OCI-LY7 (cell line): ENCODE results near the gene ATP8B4. TPM values are rescaled to one million over a fixed set of nuclear protein-coding genes. Genes with fewer than 3 reads are reported as not detected.

ENCODE experiments used
- BruUV-seq: library from RNA; stranded (reverse); fragments of 400-500 nt; replicated peaks from 2 replicates; lab custom pipeline; 2021; lab: Mats Ljungman, UMichigan
- CTCF ChIA-PET: fragments of 300-600 bp; sonication (Branson Sonifier 250); formaldehyde crosslinking; loops from one replicate; lab custom pipeline; 2022; ENCODE audit warnings: antibody characterized with exemption; ENCODE audit not compliant: unreplicated experiment; lab: Charles Lee
- POLR2A ChIA-PET: fragments of 300-600 bp; sonication (Branson Sonifier 250); formaldehyde crosslinking; loops from one replicate; lab custom pipeline; 2022; ENCODE audit warnings: antibody characterized with exemption; lab: Charles Lee
- DNase-seq: peaks from one replicate; pipeline ENCODE4 v3.0.0-alpha.2; 2015; ENCODE audit warnings: low spot score
- H2AFZ ChIP-seq: fragments of 200-600 bp; sonication (generic), shearing (Covaris generic); 2 replicates; pipeline ENCODE4 v1.6.1; 2014; ENCODE audit warnings: mild to moderate bottlenecking, antibody characterized with exemption, low read length, moderate library complexity
- H3K27ac ChIP-seq: fragments of 200-600 bp; sonication (generic); 2 replicates; pipeline ENCODE4 v1.5.1; 2014; ENCODE audit warnings: mixed run types, low read depth, mild to moderate bottlenecking, moderate library complexity, low read length, inconsistent platforms; ENCODE audit not compliant: poor library complexity, severe bottlenecking
- H3K36me3 ChIP-seq: fragments of 200-600 bp; sonication (generic); 2 replicates; pipeline ENCODE4 v1.6.1; 2014; ENCODE audit warnings: mild to moderate bottlenecking, antibody characterized with exemption, low read length, moderate library complexity, mixed read lengths; ENCODE audit not compliant: insufficient read depth
- H3K4me1 ChIP-seq: fragments of 200-600 bp; sonication (generic); 2 replicates; pipeline ENCODE4 v1.5.1; 2014; ENCODE audit warnings: mild to moderate bottlenecking, low read length; ENCODE audit not compliant: insufficient read depth, poor library complexity, severe bottlenecking
- H3K4me2 ChIP-seq: fragments of 200-600 bp; sonication (generic); 2 replicates; pipeline ENCODE4 v1.6.1; 2014; ENCODE audit warnings: mild to moderate bottlenecking, low read length
- H3K4me3 ChIP-seq: fragments of 200-600 bp; sonication (generic); 2 replicates; pipeline ENCODE4 v1.5.1; 2014; ENCODE audit warnings: mild to moderate bottlenecking, low read depth, low read length; ENCODE audit not compliant: poor library complexity, severe bottlenecking
- H3K79me2 ChIP-seq: fragments of 200-600 bp; sonication (generic); 2 replicates; pipeline ENCODE4 v1.6.1; 2016; ENCODE audit warnings: low read depth, mild to moderate bottlenecking, low read length, moderate library complexity, mixed read lengths; ENCODE audit not compliant: insufficient read depth
- H3K9me2 ChIP-seq: fragments of 200-600 bp; sonication (generic); 2 replicates; pipeline ENCODE4 v1.6.1; 2016; ENCODE audit warnings: mild to moderate bottlenecking, low read length, mixed read lengths; ENCODE audit not compliant: insufficient read depth
- H3K9me3 ChIP-seq: fragments of 200-600 bp; sonication (generic); 2 replicates; pipeline ENCODE4 v1.6.1; 2014; ENCODE audit warnings: mild to moderate bottlenecking, mixed run types, low read length, mixed read lengths
- H4K20me1 ChIP-seq: fragments of 200-600 bp; sonication (generic); 2 replicates; pipeline ENCODE4 v1.6.1; 2014; ENCODE audit warnings: mild to moderate bottlenecking, antibody characterized with exemption, low read length, moderate library complexity, mixed read lengths; ENCODE audit not compliant: insufficient read depth
- CTCF ChIP-seq: fragments of 200-600 bp; sonication (generic); conservative IDR thresholded peaks from 2 replicates; pipeline ENCODE4 v1.5.1; 2014; ENCODE audit warnings: mild to moderate bottlenecking, antibody characterized with exemption, low read length, moderate library complexity, mixed read lengths
- EZH2phosphoT487 ChIP-seq: fragments of 200-600 bp; sonication (generic); IDR thresholded peaks from 2 replicates; pipeline ENCODE4 v1.6.1; 2018; ENCODE audit warnings: low read depth, borderline replicate concordance, mild to moderate bottlenecking, mixed run types, antibody characterized with exemption, low read length, moderate library complexity, mixed read lengths
- intact Hi-C: fragments of 100-400 bp; cut with micrococcal nuclease; formaldehyde crosslinking; loops from one replicate; pipeline ENCODE4 v1.10.0; 2022; ENCODE audit not compliant: unreplicated experiment
- total RNA-seq, 2 experiments: library from RNA; depleted of rRNA in 1 of 2; stranded (reverse); fragments of >200 nt in 1 of 2; shearing (Covaris generic) in 1 of 2; gene quantifications; 2 replicates each; pipeline ENCODE4 v1.2.3, GENCODE V29; 2014 to 2022

ATP8B4 gene
- total RNA-seq, 2 experiments from 2014 or later, result not detected

- BruUV-seq, result no TSS peak
- CTCF ChIA-PET, result interaction anchor here (0.6 kb wide), 1 partner anchor 1612 kb away, joined by 3 read pairs; no protein-coding TSS in a partner anchor
- no peak for DNase-seq
- Histone ChIP-seq H2AFZ (no peak overlapping the region), H3K4me3 (no peak overlapping the region), H3K27ac (no peak overlapping the region), H3K36me3 (no peaks in the 10 kb centered on the region), H3K9me3 (no peaks in the 10 kb centered on the region), H3K4me2 (no peak overlapping the region), H3K79me2 (no peaks in the 10 kb centered on the region), H4K20me1 (no peaks in the 10 kb centered on the region), H3K9me2 (no peaks in the 10 kb centered on the region), H3K4me1 (no peaks in the 10 kb centered on the region)
- no peak for TF ChIP-seq CTCF
- no peak for TF ChIP-seq EZH2phosphoT487
- POLR2A ChIA-PET, result interaction anchor here (1.4 kb wide), 1 partner anchor 8 kb away, joined by 3 read pairs; no protein-coding TSS in a partner anchor
- intact Hi-C loops, result no loop called here
Observed at GRCh38 chr15:49990835-49991545, 128.0 kb downstream of the ATP8B4 start.

- no peak overlapping the region for H3K4me2 ChIP-seq
- H3K9me3 ChIP-seq, result no peaks in the 10 kb centered on the region
- H4K20me1 ChIP-seq, result no peaks in the 10 kb centered on the region
- H3K79me2 ChIP-seq, result no peaks in the 10 kb centered on the region
- intact Hi-C loops, result no loop called here
- no peak overlapping the region for H3K4me3 ChIP-seq
- no TSS peak for BruUV-seq
- TF ChIP-seq EZH2phosphoT487 (no peak), CTCF (no peak)
- no peak overlapping the region for H2AFZ ChIP-seq
- ChIA-PET CTCF (no interaction called here), POLR2A (no interaction called here)
- no peak overlapping the region for H3K27ac ChIP-seq
- H3K36me3 ChIP-seq, result no peaks in the 10 kb centered on the region
- H3K9me2 ChIP-seq, result no peaks in the 10 kb centered on the region
- H3K4me1 ChIP-seq, result no peaks in the 10 kb centered on the region
- DNase-seq, result no peak
Observed at GRCh38 chr15:49989498-49989897, 129.5 kb downstream of the ATP8B4 start.

- Histone ChIP-seq H4K20me1 (no peaks in the 10 kb centered on the region), H3K27ac (no peak overlapping the region), H2AFZ (no peak overlapping the region), H3K4me2 (no peak overlapping the region), H3K36me3 (no peaks in the 10 kb centered on the region), H3K79me2 (no peaks in the 10 kb centered on the region), H3K4me1 (no peaks in the 10 kb centered on the region), H3K4me3 (no peak overlapping the region), H3K9me3 (no peaks in the 10 kb centered on the region), H3K9me2 (no peaks in the 10 kb centered on the region)
- no TSS peak for BruUV-seq
- no peak for DNase-seq
- TF ChIP-seq EZH2phosphoT487 (no peak), CTCF (no peak)
- ChIA-PET POLR2A (no interaction called here), CTCF (no interaction called here)
- intact Hi-C loops, result no loop called here
Observed at GRCh38 chr15:49988766-49989165, 130.3 kb downstream of the ATP8B4 start.
